ENCODE results near the gene LCA5L.

DNA sequence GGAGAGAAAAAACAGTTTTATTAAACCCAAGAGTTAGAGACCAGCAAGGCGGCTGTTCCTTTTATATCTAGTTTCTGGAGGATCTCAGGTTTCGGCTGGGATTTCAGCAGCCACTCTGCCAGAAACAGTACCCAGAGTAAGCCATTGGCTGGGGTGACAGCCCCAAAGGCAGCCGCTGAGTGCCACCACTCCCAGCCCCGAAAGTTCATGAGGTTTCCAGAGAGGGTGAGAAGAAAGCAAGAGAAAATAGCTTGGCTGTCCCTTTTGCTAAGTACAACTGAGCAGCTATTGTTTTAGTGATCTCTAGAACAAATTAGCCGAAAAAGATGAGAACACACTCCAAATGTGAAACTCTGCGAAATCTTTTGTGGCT lies 7.4 kb upstream of the LCA5L start:
- TF ChIP-seq, protein P1, sequence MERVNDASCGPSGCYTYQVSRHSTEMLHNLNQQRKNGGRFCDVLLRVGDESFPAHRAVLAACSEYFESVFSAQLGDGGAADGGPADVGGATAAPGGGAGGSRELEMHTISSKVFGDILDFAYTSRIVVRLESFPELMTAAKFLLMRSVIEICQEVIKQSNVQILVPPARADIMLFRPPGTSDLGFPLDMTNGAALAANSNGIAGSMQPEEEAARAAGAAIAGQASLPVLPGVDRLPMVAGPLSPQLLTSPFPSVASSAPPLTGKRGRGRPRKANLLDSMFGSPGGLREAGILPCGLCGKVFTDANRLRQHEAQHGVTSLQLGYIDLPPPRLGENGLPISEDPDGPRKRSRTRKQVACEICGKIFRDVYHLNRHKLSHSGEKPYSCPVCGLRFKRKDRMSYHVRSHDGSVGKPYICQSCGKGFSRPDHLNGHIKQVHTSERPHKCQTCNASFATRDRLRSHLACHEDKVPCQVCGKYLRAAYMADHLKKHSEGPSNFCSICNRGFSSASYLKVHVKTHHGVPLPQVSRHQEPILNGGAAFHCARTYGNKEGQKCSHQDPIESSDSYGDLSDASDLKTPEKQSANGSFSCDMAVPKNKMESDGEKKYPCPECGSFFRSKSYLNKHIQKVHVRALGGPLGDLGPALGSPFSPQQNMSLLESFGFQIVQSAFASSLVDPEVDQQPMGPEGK (CRISPR knock-in tag; IDR thresholded peaks at IDR 0.05; ENCODE audit: borderline replicate concordance) = no peak
- TF ChIP-seq TCF4 (CRISPR knock-in tag; IDR thresholded peaks at IDR 0.05; ENCODE audit: borderline replicate concordance) (no peak), ZFP30 (CRISPR knock-in tag; IDR thresholded peaks at IDR 0.05) (no peak), ZFP3 (CRISPR knock-in tag; IDR thresholded peaks at IDR 0.05) (no peak), GLIS3 (CRISPR knock-in tag; IDR thresholded peaks at IDR 0.05) (no peak), ARNTL (CRISPR knock-in tag; IDR thresholded peaks at IDR 0.05; ENCODE audit: borderline replicate concordance, low read depth) (no peak), OSR1 (CRISPR knock-in tag; IDR thresholded peaks at IDR 0.05) (no peak)
- TF ChIP-seq, protein P2, sequence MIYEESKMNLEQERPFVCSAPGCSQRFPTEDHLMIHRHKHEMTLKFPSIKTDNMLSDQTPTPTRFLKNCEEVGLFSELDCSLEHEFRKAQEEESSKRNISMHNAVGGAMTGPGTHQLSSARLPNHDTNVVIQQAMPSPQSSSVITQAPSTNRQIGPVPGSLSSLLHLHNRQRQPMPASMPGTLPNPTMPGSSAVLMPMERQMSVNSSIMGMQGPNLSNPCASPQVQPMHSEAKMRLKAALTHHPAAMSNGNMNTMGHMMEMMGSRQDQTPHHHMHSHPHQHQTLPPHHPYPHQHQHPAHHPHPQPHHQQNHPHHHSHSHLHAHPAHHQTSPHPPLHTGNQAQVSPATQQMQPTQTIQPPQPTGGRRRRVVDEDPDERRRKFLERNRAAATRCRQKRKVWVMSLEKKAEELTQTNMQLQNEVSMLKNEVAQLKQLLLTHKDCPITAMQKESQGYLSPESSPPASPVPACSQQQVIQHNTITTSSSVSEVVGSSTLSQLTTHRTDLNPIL (CRISPR knock-in tag; IDR thresholded peaks at IDR 0.05; ENCODE audit: low read depth) = no peak
- TF ChIP-seq, protein P3, sequence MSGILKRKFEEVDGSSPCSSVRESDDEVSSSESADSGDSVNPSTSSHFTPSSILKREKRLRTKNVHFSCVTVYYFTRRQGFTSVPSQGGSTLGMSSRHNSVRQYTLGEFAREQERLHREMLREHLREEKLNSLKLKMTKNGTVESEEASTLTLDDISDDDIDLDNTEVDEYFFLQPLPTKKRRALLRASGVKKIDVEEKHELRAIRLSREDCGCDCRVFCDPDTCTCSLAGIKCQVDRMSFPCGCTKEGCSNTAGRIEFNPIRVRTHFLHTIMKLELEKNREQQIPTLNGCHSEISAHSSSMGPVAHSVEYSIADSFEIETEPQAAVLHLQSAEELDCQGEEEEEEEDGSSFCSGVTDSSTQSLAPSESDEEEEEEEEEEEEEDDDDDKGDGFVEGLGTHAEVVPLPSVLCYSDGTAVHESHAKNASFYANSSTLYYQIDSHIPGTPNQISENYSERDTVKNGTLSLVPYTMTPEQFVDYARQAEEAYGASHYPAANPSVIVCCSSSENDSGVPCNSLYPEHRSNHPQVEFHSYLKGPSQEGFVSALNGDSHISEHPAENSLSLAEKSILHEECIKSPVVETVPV (CRISPR knock-in tag; IDR thresholded peaks at IDR 0.05) = no peak
